Measurements from ENCODE around the gene SSTR5.
"Not testable (repeated sequence)": the region's sequence is repeated elsewhere in the genome, so short reads cannot be mapped to it uniquely, and the experiment has no call there.

The SSTR5 gene

DNA sequence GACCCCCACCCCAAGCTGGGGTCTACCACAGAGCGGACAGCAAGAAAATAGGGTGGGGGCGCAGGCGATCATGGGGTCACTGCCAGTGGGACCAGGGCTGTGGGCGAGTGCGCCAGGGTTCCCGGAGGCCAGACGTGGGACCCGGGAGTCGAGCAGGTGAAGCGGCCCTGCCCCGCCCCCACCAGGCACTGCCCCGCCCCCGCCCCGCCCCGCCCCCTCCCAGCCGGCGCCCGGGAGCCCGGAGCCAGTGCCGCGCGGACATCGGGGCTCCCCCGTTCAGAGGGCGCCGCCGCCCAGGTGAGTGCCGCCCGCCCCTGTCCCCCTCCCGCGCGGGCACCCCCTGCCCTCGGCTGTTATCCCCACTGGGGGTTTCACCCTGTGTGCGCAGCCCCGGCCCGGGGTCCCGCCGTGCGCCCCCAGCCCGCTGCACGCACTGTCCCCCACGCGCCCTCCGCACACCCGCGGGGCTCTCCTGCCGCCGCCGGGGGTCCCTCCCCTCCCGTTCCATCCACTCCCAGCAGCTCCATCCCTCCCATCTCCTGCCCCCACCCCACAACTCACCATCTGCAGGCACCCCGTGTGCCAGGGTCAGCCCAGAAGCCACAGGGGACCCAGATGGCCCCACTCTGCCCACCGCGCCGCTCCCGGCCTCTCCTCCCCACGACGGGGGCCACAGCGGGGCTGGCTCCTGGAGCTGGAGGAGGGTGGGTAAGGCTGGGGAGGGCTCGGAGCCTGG, at the start of gene SSTR5:
SSTR5 (plus strand) TSS at position 222 of the 736 bp plus-strand sequence. CDS start 6,122 bp downstream, outside the sequence.
- DNase-seq (ENCODE audit: low spot score), result no peak

DNA sequence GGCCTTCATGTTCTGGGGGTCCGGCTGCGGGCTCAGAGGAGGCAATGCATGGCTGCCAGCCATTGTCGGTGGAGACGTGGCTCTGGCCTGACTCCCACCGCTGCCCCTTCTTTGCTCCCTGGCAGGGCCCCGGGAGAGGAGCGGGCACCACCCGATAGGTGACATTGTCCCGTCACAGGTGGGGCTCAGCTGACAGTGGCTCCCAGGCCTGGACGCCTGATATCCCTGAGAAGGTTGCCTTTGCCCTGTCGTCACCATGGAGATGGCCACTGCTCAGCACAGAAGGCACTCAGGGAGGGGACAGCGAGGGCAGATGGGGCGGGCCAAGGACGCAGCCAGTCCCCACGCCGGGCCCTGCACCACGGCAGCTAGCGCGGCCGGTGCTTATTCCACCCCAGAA, 48.4 kb upstream of the SSTR5 start:
- DNase-seq (ENCODE audit: low spot score), result no peak

DNA sequence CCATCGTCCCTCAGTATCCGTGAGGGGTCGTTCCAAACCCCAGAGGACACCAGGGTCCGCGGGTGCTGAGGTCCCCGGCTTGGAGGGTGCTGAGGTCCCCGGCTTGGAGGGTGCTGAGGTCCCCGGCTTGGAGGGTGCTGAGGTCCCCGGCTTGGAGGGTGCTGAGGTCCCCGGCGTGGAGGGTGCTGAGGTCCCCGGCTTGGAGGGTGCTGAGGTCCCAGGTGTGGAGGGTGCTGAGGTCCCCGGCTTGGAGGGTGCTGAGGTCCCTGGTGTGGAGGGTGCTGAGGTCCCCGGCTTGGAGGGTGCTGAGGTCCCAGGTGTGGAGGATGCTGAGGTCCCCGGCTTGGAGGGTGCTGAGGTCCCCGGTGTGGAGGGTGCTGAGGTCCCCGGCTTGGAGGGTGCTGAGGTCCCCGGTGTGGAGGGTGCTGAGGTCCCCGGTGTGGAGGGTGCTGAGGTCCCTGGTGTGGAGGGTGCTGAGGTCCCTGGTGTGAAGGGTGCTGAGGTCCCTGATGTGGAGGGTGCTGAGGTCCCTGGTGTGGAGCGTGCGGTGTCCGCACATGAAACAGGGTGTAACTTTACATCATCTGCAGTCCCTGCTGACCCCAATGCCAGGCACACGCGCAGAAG, 47.3 kb upstream of the SSTR5 start:
- DNase-seq (ENCODE audit: low spot score), result not testable (repeated sequence)

DNA sequence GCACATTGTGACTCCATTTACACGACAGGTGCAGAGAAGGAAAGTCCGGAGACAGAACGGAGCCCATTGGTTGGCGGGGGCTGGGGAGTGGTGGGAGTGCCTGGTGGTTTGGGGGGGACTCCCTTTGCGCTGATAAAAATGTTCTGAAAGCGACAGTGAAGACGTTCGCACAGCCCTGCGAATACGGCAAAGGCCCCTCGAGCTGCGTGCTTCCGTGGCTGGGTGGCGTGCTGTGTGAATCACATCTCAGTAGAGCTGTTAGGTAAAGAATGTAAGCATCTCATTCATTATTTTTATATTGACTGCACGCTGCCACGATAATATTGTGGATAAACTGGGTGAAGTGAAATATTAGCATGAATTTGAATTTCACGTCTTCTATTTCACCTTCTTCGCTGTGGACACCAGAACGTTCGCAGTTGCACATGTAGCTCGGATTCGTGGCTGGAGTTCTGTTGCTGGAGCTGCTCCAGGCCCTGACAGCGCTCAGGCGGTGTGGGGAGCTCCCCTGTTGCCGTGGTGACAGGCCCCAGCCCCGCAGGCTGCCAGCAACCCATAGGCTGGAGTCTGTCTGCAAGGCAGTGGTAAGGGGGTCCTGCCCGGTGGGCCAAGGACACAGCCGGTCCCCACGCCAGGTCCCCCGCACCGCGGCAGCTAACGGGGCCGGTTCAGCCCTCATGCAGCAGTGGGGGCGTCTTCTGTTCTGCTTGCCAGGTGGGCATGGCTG, 46.3 kb upstream of the SSTR5 start:
- DNase-seq (ENCODE audit: low spot score), result no peak

DNA sequence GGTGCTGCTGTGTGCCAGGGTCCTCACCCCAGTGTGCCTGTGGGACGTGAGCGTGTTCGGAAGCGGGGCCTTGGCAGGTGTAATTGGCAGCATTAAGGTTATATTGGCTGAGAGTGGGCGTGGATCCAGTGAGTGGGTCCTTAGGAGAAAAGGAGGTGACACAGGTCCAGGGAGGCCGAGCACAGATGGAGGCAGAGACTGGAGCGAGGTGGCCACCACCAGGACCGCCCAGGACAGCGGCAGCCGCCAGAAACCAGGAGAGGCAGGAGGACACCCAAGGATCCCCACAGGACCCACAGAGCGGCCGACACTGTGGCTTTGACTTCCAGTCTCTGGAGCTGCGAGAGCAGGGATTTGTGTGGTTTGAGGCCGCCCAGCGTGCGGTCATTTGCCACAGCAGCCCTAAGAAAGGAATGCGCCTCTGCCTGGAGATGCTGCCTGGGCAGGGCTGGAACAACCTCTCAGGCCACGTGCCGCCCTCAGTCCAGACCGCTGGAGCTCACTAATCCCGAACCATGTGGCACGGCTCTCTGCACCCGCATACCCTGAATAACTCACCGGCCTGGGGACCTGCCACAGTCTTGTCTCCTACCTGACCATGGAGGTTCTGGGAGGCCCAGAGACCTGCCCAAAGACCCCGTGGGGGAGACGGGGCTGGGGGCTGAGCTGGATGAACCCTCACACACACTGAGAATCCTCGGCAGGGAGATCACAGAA, 45.6 kb upstream of the SSTR5 start:
- no peak for DNase-seq (ENCODE audit: low spot score)

DNA sequence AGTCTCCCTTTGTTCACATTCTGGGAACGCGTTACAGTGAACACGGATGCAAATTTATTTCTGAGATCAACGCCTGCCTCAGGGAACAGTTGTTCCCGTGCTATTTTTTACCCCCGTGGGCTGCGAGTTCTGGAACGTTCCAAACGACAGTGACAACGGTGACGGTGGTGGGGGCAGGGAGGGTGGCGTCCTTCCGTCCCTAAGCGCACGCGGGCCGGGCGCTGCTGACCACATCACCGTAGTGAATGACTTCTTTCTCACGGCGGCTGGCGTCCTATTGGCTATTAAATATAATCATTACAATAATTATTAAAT, 45.1 kb upstream of the SSTR5 start:
- DNase-seq (ENCODE audit: low spot score), result no peak

DNA sequence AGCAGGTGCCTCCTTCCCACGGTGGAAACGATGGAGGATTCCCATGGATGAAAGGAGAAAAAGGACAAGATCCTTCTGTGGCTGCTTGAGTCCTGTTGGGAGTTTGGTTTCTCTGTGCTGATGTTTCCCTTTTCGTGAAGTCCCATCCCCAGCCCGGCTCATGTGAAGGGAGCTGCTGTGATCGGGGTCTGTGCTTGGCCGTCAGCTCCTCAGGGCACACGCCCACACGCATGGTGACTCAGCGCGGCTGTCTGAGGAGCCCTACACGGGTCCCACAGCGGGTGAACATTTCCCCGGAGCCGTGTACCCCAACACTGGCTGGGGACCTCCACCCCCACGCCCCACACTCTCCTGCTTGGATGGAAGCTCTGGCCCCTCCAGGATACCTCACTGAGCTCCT, 44.5 kb upstream of the SSTR5 start:
- no peak for DNase-seq (ENCODE audit: low spot score)

DNA sequence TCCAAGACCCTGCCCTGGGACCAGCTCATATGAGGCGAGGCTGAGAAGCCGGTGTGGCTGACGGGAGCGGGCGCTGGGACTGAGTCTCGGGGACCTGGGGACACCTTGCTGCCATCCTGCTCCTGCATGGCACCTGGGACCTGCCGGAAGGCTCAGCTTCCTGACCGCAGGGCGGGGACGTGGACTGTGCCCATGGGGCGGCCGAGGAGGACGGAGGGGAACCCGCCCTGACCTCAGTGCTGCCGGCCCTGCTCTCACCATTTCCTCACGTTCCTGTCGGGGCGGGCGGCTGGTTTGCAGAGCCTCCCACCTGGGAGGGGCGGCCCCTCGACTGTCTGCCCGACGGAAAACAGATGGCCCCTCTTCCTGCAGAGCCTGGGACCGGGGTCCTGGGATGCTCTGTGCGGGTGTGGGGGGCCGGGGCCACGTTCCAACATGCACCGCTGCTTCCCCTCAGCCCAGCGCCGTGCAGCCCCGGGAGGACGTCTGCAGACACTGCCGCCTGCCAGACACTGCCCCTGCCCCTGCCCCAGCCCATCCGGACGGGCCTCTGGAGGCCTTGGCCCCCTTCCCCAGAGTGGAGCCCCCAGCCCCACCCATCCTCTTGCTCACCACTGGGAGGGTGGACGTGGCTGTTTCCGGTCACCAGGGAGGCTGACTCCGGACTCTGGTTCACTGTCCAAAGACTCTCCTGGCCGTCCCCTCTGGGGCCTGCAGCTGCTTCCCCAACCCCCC, 43.9 kb upstream of the SSTR5 start:
- DNase-seq (ENCODE audit: low spot score), result no peak

DNA sequence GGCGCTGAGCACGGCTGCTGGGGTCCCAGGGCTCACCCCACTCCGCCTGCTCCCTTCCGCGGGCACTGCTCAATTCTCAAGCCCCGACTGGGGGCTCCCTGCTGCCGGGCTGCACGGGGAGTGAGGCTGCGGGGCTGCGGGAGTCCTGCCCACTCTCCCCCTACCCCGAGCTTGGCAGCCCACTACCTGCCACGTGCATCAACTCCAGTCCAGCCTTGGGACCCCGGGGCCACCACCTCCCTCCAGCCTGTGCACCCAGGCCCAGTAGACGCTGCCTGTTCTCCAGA, 43.3 kb upstream of the SSTR5 start:
- DNase-seq (ENCODE audit: low spot score), result no peak

DNA sequence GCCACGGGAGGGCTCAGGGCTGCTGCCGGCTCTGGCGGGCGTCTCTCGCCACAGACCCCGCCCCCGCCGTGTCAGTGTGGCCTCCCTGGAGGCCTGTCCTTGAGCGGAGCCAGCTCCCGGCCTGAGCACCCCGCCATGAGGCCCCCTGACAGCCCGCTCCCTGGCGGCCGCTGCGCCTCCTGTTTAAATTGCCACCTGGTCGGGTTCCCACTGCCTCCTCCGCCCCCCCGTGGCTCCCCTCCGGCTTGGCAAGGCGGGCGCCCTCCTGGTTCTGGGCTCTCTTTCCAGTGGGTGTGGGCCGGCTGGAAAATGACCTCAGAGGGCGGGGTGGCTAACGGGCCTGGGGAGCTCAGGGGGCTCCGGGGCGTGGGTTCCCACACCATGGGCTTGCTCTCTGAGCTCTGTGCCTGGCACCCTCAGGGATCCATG, 42.1 kb upstream of the SSTR5 start:
- no peak for DNase-seq (ENCODE audit: low spot score)

DNA sequence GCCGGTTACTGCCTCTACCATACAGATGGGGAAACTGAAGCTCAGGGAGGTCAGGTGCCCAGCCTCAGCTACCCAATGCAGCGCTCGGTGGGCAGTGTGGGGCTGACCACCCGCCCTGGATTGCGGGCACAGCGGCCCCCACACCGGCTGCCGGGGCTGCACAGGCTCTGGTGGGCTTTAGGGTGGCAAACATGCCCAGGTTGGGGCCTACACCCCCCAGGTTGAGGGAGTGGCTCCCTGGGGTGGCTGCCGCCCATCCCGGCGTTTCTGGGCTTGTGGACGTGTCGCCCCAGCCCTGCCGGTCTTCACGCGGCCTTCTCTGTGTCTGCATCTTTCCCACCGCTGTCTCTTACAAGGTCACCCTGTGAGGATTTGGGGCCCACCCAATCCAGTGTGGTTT, 40.9 kb upstream of the SSTR5 start:
- DNase-seq (ENCODE audit: low spot score), result no peak

DNA sequence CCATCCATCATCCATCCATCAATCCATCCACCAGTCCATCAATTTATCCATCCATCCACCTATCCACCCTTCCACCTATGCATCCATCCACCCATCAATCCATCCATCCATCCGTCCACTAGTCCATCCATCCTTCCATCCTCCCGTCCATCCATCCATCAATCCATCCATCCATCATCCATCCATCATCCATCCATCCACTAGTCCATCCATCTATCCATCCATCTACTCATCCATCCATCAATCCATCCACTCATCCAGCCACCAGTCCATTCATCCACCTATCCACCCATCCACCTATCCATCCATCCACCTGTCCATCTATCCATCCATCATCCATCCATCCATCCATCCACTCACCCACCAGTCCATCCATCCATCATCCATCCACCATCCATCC, 39.9 kb upstream of the SSTR5 start:
- DNase-seq (ENCODE audit: low spot score), result no peak

DNA sequence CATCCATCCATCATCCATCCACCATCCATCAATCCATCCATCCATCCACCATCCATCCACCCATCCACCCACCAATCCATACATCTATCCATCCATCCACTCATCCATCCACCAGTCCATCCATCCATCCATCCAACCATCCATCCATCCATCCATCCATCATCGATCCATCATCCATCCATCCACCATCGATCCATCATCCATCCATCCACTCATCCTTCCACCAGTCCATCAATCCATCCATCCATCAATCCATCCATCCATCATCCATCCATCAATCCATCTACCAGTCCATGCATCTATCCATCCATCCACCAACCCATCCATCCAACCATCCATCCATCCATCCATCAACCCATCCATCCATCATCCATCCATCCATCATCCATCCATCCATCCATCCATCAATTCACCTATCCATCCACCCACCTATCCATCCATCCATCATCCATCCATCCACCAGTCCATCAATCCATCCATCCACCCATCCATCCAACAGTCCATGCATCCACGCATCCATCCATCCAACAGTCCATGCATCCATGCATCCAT, 39.3 kb upstream of the SSTR5 start:
- DNase-seq (ENCODE audit: low spot score), result no peak

DNA sequence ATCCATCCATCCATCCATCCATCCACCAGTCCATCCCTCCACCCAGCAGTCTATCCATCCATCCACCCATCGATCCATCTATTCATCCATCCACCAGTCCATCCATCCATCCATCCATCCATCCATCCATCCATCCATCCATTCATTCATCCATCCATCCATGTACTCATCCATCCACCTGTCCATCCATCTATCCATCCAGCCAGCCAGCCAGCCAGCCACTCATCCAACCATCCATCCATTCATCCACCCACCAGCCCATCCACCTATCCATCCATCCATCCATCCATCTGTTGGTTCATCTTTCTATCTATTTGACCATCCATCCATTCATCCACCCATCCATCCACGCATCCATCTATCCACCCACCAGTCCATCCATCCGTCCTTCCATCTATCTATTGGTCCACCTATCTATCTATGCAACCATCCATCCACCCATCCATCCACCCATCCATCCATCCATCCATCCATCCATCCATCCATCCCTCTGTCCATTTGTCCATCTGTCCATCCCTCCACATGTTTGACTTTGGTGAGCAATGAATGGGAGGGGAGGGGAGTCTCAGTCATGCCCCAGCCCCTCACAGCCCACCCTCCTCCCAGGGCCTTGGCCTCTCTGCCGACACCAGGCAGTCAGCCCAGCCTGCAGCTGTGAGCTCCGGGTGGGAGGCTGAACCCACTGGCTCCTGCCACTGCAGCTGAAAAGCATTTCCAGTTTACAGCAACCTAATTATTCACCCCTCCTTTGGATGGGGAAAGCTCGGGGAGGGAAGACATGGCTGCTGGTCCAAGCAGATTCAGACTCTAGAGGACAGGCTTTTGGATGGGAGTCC, 38.1 kb upstream of the SSTR5 start:
- DNase-seq (ENCODE audit: low spot score), result no peak

DNA sequence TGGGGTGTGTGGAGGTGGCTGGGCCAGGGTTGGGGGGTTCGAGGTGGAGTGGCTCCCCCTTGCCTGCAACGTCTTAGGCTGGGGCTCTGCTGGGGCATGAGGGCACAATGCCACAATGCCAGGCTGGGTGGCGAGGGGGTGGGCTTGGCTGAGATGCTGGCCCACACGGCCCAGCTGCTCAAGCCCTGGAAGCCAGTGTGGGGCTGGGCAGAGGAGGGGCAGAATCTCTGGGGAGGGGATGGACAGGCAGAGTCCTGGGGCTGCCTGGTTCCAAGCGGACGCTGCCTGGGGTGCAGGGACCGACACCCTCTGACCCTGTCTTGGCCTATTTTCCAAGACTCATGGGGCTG, 37.5 kb upstream of the SSTR5 start:
- DNase-seq (ENCODE audit: low spot score), result no peak

DNA sequence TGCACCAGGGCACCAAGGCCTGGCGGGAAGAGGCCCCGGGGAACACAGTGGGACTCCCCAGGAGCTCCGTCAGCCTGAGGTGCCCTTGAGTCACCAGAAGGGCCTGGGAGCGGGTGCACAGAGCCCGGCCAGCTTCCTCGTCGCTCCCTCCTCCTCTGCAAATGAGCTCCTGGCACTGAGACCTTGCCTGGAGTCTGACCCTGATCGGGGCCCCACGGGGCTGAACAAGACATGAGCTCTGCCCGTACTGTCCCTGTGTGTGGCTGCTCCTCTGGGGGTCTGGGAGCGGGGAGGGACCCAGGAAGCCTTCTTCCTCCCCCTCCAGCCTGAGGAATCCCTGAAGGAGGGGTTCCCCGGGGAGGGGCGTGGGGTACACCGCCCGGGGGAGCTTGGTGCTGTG, 36.4 kb upstream of the SSTR5 start:
- no peak for DNase-seq (ENCODE audit: low spot score)

DNA sequence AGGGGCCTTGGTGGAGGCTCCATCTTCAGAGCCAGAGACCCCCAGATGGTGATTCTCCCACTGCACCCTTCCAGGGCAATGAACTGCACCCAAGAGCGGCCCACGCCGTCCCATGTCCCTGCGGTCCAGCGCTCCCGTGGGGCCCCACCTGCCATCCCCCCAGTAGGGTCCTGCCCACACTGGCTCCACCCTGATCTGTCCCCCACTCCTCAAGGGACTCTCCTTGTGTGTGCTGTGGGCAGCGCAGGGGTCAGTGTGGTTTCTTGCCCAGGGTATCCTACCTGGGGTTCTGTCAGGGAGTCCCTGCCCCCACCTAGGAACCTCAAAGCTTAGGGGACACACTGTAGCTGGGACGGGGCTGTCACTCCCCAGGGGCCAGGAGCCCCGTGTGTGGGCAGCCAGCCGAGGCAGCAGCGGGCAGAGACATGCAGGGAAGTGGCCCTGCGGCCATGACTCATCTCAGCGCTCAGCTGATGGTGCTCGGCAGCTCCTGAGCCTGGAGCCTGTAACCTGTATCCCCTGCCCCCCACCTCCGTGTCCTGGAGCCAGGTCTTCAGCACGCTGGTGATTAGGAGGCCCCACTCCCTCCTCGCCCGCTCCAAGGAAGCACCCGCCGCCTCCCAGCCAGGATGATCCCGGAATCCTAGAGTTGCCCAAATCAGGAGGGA, 35.7 kb upstream of the SSTR5 start:
- DNase-seq (ENCODE audit: low spot score), result no peak

DNA sequence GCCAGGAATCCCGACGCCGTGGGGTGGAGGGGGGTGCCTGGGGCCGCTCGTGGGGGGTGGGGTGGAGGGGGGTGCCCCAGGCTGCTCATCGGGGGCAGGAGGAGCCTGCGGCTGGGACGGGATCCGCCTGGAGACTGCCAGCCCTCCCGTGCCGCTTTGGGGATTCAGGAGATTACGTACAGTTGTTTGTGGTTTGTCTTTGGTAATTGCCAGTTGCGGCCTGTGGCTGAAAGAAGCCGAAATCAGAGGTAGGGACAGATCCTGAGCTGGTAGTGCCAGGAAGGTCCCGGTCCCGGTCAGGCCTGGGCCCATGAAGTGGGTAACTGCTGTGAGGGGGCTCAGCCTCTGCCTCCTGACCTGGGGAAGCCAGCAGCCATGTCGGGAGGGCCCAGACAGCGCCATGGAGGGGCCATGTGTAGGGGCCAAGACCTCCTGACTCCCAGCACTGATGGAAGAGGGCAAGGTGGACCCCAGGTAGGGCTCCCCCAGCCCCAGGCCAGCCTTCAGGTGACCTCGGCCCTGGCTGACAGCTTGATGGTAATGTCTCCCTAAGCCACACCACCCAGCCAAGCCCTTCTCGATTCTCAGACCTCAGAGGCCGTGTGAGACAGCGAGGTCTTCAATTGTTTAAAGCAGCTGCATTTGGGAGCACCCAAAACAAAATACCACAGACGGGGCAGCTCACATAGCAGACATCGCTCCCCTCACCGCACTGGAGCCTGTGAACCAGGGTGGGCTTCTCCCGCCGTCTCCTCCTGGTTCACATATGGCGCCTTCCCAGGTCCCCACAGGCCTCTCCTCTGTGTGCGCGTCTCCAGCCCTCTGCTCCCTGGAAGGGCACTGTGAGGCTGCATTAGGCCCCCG, 34.9 kb upstream of the SSTR5 start:
- DNase-seq (ENCODE audit: low spot score), result no peak

DNA sequence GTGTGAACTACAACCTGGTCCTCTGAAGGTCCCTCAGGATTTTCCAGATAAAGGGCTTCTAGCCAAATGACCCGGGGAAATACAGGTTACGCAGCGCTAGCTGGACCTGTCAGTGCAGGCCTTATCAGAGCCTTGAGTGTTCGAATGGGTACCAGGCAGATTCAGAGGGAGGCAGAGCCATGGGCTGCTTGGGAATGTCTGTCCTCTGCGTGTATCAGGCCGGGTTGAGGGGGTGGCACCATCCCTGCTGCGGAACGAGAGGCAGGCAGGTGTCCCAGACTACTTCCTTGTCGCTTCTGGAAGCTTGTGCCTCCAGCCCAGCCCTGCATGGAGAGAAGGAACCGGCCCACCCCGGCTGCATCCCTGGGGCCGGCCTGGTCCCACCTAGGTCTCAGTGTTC, 33.6 kb upstream of the SSTR5 start:
- no peak for DNase-seq (ENCODE audit: low spot score)

DNA sequence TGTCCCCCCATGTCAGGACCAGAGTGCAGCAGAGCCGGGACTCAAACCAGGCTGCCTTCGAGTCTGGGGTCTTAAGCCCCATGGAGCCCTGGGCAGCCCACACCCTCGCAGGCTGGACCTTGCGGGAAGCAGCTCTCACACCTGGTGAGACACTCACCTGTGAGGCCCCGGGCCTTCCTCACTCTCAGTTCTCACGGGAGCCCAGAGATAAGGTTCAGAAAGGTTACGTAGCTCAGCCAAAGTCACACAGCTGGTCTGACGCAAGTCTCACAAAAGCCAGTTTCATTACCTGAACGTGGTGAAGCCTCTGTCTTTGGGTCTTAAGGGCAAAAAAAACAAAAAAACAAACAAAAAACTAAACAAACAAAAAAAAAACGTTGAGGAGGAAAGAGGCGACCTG, 32.8 kb upstream of the SSTR5 start:
- no peak for DNase-seq (ENCODE audit: low spot score)

Data from D341Med (cell line).